ENCODE measurements around the gene FAM20C.

FAM20C gene

DNA sequence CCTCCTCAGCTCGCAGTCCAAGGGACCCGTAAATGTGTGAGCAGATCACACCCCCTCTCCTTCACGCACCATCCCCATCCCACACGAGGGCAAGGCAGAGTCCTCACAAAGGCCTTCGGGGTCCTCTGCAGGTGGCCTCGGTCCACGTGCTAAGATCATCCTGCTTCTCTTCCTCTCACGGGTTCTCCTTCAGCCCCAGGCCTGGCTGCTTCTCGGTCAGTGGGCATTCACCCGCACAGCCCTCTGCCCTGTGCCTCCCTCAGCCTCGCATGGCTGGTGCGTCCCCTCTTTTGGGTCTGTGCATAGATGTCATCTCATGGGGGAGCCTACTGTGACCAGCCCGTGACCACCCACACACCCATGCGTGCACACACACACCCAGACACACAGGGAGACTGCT is 80.3 kb downstream of the FAM20C start:
- DNase-seq (ENCODE audit: low spot score) = no peak

DNA sequence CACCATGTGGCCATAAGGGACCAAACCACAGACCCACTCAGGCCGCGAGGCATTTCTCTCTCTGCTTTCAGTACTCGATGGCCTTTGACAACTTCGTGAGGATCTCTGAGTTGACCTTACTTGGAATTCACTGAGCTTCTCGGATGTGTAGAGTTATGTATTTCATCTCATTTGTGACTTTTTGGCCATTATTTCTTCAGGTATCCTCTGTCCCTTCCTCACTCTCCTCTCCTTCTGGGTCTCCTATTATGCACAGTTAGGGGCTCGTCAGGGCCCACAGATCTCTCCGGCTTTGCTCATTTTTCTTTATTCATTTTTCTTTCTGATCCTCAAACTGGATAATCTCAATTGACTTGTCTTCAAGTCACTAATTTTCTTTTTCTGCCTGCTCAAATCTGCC is 81.0 kb downstream of the FAM20C start:
- no peak for DNase-seq (ENCODE audit: low spot score)

DNA sequence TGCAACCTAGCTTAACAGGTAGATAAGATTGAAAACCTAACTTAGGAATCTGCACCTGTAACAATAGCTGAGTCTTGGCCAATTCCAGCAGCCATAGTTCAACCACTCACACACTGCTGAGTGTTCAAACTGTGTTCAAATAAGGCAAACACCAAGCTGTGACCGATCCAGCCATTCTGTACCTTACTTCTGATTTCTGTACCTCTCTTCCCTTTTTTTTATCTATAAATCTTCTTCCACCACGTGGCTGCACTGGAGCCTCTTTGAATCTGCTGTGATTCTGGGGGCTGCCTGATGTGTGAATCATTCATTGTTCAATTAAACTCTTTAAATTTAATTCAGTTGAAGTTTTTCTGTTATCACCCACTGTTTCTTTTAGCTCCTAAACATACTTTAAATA is 81.9 kb downstream of the FAM20C start:
- no peak for DNase-seq (ENCODE audit: low spot score)

DNA sequence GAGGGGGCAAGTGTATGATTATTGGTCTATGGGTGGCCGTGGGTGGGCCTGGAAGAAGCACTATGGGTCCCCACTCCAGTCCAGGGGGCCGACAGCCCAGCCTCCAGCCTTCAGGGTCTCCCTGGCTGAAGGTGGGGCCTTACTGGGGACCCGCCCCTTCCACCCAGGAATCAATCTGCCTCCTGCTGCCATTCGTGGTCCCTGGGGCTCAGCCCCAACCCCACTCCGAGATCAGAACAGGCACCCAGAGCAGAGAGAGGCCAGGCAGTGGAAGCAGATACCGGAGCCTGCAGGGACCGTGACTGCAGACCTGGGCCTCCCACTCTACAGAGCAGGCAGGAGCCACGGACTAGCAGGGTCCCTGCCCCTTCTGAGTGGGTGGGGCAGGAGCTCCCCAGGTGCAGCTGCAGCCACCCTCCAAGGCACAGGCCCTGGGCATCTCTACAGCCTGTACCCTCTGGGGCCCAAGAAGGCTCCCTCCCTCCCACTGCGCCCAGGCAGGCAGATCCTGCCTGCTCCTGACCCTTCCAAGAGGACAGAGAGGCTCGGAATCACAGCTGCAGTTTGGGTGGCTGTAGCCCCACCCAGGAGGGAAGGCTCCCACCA is 84.0 kb downstream of the FAM20C start:
- DNase-seq (ENCODE audit: low spot score) = no peak

DNA sequence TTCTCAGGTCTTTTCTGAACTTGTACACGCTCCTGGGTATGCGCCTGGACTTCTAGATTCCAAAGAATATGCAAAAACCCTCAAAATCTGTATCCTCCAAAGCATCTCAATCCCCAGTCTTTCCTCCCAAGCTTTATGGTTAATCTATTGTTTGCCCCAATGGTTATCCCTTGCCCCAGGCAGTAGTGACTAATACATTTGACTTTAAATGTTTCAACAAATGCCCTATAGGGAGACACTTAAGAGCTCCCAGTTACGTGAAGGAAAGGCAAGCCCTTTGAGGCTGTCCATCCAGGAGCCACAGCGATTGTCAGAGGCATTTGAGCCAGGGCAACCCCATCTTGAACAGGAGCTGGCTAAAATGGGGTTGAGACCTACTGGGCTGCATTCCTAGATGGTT is 84.9 kb downstream of the FAM20C start:
- DNase-seq (ENCODE audit: low spot score) = no peak

DNA sequence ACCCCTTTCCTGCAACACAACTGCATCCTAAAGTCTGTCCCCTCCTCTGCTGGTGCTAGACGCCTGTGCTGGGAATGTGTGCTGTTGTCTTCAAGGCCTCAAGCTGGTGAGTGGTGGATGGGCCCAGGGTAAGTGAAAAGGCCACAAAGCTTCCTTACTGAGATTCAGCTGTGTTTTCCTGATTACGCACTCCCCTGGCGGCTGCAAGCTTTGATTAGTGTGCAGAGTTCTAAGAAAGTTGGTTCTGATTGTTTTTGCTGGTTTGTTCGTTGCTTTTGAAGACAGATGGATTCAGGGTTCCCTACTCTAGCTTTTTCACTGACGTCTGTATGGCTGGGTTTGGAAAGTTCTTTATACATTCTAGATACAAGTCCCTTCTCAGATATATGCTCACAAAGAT is 85.7 kb downstream of the FAM20C start:
- no peak for DNase-seq (ENCODE audit: low spot score)

DNA sequence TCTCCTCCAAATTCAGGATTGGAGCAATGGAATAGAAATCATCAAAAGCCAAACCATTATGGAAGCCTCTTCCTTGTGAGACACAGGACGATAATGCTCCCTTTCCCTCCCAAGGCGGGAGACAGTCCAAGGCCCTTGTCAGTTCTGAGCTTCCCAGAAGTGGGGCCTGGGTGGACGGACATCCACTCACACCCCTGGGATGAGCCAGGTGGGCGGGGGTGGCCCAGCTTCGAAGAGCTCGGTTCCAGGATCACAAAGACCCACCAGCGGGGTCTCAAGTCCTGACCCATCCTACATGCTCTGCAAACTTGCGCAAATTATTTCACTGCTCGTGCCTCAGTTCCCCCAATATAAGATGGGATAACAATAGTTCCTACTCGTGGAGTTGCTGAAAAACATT is 87.5 kb downstream of the FAM20C start:
- DNase-seq (ENCODE audit: low spot score) = no peak

DNA sequence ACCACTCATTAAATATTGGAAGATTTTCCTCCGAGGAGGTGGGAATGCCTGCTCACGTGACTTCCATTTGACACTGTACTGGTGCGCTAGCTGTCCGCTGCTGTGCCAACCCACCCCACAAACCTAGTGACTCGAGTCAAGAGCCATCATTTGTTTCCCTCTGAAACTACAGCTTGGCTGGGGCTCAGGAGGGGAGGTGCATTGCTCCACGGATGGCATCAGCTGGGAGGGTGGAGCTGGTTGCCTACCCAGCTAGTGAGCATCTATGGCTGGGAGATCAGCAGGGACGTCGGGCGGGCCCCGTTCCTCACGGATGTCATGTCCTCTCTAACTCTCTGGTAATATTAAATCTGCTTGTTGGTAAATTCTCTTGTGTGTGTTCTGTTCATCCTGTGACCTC is 88.1 kb downstream of the FAM20C start:
- no peak for DNase-seq (ENCODE audit: low spot score)

DNA sequence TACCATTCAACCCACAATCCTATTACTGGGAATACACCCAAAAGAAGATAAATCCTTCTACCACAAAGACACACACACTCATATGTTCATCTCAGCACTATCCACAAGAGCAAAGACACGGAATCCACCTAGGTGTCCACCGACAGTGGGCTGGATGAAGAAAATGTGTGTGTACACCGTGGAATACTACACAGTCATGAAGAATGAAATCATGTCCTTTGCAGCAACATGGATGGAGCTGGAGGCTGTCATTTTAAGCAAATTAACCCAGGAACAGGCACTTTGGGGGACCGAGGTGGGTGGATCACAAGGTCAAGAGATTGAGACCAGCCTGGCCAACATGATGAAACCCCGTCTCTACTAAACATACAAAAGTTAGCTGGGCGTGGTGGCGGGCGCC is 89.3 kb downstream of the FAM20C start:
- DNase-seq (ENCODE audit: low spot score) = no peak

DNA sequence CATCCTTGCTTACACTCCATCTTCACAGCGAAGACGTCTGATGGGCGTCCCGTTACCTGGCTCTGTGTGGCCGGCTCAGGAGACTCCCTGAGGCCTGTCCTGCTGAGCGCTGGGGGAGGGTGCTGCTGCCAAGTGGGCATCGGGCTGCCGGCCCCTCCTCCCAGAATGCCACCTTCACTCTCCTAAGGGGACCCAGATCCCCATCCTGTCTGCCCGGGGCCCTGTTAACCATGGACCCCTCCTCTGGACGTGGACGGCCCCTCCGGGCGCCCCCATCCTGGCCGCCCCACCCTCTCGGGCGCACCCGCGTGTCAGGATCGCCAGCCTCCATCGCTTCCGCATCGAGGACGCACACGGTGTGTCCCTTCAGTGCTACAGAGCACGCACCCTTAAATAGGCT is 90.2 kb downstream of the FAM20C start:
- DNase-seq (ENCODE audit: low spot score) = no peak

DNA sequence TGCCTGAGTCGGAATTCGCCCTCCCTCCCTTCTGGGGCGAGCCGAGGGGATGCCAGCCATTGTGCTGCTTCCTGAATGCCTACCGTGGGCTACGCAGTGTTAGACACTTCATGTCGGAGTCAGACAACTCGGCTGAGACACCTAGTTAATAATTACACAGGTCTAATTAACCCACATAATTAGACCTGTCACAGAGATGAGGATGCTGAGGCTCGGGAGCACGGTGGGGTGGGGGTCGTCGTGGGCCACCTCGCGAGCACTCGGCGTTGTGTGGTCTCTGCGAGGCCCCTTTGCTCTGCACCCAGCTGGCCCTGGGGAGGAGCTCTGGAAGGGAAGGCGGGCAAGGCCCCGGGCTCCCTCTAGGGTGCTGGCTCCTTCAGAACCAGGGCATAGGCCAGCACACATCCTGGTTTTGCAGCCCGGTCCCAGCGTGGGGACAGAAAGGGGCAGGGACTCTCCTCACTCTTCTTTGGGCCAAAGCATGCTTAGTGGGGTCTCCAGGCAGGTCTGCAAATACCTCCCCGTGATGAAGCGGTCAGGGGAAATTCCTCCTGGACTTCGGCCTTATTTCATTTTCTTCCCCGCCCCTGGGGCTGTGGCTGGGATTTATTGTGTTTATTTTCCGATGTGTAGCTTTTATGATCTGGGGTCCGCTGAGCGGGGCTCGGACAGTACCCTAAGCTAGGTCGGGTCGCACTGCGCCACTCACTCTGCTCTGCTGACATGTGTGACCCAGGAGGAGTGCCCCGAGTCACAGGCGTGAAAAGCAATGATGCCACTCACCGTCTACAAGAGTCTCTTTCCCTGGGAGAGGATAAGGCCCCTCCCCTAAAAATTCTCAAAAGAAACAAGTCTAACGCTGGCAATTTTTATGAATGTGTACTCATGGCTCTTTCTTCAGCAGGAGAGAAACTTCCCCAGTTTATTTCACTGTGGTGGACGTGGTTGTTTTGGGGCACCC is 92.7 kb downstream of the FAM20C start:
- DNase-seq (ENCODE audit: low spot score) = no peak

DNA sequence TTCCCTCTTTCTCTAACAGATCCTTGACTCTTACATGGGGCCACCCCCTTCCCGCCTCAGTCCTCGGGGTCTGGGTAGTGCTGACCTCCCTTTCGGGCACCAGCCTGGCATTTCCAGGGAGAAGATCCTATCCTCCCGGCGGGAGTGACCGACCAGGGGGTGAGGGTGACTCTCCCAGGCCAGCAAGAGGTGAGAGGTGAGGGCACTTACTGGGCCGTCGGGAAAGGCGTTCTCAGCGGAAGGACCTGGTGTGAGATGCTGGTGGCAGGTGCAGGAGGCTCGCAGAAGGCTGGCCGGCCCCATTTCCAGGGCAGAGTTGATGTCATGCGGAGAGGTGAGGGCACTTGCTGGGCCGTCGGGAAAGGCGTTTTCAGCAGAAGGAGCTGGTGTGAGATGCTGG is 93.4 kb downstream of the FAM20C start:
- DNase-seq (ENCODE audit: low spot score) = no peak

DNA sequence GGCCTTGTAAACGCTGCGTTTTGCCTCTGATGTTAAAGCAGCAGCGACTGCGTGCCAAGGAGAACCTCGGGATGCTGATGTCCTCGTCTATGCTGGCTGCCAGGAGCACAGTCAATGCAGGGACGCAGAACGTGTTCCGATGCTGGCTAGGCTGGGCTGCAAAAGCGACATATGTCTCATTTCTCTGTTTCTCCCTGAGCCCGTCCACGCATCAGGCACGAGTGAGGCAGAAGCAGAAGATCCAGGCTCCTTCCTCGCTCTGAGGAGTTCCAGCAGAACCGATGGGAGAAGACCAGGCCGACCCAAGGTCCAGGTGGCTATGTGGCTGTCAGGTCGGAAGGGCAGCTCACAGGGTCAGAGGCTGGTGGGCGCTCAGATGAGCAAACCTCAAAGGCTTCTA is 93.9 kb downstream of the FAM20C start:
- no peak for DNase-seq (ENCODE audit: low spot score)

DNA sequence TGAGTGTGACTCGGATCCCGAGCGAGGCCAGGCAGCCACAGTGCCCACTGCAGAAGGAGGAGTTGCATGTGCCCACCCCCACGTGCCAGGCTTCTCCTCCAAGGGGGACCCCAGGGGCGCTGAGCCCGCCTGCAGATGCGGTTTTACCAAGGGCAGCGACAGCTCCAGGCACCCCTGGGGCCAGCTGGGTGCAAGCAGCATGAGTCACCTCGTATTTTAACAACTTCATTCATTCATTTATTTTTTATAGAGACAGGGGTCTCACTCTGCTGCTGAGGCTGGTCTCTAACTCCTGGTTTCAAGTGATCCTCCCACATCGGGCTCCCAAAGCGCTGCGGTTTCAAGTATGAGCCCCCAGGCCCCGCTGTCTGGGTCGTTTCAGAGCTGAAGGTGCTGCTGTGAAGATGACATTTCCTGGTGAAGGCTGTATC is 96.3 kb downstream of the FAM20C start:
- DNase-seq (ENCODE audit: low spot score) = no peak

DNA sequence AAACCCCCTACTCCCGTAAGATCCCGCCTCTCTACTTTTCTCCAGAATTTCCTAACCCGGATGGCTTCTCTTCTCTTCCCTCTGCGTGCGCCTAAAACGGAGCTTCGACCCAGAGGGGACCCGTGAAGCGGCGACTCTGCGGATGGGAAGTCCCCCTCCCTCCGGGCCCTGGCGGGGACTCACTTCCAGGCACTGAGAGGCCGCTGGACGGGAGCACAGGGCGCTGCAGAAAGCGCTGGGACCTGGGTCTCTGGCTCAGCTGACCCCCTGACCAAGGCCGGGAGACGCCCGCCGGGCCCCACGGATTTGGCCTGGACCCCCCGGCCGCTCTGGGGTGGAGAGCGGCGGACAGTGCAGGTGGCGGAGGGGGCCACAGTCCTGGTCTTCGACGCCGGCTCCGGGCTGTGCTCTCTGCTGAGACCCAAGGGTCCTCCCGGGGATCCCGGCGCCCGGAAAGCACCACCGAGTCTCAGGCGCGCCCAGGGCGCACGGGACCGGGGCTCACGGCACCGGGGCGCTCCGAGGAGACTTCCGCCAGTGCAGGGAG is 96.9 kb downstream of the FAM20C start:
- no peak for DNase-seq (ENCODE audit: low spot score)

DNA sequence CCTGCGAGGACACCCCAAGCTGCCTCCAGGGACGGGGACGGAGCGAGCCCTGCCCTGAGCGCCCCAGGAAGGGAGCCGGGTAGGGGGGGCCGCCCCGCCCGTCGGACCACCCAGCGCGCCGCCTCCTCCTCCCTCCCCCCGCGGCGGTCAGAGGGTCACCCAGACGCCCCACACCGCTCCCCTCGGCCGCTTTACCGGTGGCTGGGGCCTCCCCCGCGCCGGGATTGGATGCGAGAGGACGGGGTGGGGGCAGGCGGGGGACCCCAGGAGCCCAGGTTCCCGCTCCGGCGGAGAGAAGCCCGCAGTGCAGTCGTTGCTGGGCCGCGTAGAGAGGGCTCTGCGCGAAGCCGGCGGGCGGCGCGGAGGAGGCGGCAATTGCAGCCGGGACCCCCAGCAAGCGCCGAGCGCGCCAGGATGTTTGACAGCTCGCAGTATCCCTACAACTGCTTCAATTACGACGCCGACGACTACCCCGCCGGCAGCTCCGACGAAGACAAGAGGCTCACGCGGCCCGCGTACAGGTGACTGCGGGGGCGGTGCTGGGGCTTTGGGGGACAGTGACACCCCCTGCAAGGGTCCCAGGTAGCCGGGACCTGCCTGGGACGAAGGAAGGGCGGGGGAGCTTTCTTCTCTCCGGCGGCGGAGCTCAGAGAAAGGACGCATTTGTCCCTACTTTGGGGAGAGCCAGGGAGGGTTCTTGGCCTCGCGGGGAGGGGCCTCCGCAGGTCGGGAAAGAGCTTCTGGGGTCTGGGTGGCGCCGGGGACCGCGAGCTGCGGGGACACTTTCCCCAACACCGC is 97.6 kb downstream of the FAM20C start, which contains the start of gene FOXL3:
Gene FOXL3, plus strand, starts transcription at position 415 of the 798 bp plus-strand sequence. Its CDS starts 0 bp downstream, at position 415.
- no peak for DNase-seq (ENCODE audit: low spot score)

DNA sequence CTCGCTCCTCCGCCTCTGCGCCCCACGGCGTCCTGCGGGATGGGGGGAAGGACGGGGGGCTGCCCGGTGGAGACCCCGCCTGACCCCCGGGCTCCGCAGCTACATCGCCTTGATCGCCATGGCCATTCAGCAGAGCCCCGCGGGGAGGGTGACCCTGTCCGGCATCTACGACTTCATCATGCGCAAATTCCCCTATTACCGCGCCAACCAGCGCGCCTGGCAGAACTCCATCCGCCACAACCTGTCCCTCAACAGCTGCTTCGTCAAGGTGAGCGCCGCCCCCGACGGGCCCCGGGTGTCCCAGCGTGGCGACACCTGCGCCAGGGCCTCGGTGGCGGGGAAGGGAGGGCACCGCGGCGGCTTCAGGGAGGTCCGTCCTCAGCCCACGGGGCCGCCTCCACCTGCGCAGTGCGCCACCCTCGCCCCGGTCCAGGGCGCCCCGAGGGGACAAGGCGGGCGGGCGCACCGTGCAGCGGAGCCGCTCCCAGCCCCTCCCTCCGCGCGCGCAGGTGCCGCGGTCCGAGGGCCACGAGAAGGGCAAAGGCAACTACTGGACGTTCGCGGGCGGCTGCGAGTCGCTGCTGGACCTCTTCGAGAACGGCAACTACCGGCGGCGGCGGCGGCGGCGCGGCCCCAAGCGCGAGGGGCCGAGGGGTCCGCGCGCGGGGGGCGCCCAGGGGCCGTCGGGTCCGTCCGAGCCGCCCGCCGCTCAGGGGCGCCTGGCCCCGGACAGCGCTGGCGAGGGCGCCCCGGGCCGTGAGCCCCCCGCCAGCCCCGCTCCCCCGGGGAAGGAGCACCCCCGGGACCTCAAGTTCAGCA is 98.4 kb downstream of the FAM20C start:
- no peak for DNase-seq (ENCODE audit: low spot score)

DNA sequence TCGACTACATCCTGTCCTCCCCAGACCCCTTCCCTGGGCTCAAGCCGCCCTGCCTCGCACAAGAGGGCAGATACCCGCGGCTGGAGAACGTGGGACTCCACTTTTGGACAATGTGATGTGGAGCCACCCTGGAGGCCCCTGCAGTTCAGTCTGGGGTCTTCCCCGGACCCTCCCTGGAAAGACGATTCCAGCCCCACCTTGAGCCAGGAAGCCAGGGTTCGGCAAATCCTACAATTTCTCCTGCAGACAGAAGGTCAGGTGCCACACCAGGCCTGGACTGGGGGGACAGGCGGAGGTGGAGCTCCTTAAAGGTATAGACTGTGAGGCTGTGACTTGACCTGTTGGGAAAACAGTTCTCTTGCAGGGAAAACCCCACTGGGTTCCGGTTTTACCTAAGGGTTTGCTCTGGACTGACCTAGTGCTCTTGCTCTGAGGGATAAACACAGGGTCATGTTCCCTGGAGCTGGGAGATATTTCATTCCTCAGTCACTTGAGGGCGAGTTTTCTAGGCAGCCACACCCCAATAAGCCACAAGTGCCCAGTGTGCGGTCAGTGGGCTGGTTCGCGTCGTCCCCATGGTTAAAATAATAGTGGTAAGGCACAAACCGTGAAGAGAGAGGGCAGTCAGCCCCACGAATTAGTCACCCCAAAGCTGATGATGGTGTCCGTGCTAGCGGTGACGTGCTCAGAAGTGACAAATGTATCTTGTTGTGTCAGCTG is 99.2 kb downstream of the FAM20C start:
- DNase-seq (ENCODE audit: low spot score) = no peak

DNA sequence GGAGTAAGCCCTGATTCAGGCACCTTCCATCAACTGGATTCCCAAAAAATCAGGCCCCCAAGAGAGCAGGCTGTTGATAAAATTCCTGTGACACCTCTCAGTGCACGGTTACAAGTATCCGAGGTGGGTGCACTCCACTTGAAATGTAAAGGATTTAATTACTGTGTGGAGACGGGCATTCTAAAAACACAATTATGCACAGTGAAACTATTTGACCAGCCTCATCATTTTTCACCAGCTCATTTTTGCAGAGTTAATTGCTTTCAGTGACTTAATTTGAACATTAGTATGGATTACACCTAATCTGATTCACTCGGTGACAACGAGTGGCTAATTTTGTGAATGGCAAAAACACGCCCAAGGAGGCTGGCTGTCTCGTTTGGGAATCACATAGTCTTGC is 99.9 kb downstream of the FAM20C start:
- no peak for DNase-seq (ENCODE audit: low spot score)

DNA sequence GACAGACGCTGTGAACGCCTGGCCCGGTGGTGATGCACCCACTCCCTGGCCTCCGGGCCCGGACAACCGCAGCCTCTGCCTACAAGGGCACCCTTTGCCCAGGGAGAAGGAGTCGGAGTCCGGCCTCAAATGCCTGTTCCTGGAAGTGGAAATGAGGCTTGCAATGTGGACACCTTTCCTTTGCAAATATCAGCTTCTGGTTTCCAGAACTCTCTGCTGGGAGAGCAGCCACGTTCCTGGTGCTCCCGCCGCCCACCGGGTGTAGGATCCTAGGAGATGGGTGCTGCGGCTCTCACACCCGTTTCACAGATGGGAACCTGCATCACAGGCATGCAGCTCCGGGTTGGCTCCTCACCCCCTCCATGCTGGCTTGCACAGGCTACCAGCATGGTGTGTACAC is 100.5 kb downstream of the FAM20C start:
- DNase-seq (ENCODE audit: low spot score) = no peak
